Heart left ventricle (tissue), 16 donors: ENCODE data around the gene BMP3. TPM values are rescaled to one million over a fixed set of nuclear protein-coding genes. Genes with fewer than 3 reads are reported as not detected.
"Not testable (repeated sequence)": the region's sequence is repeated elsewhere in the genome, so short reads cannot be mapped to it uniquely, and the experiment has no call there.

ENCODE experiments used
- ATAC-seq, 4 donors: fragments of 200-7000 bp; cut with Tn5 transposase; one replicate each; pipeline ENCODE4 v1.9.1; 2020 to 2022; ENCODE audit warnings: moderate library complexity in 4 of 4, mild to moderate bottlenecking in 3 of 4, moderate number of reproducible peaks in 1 of 4
- DNase-seq, 5 donors: peaks; one replicate each; pipeline ENCODE4 v3.0.0-alpha.2; 2020
- H3K27ac ChIP-seq, 12 donors: fragments of 200-600 bp; sonication (generic) in 4 of 12; one replicate each; pipeline versions ENCODE4 v1.5.0 to v1.8.0; 2016 to 2022; ENCODE audit warnings: mild to moderate bottlenecking in 2 of 12
- H3K27me3 ChIP-seq, 9 donors: fragments of 200-600 bp; sonication (generic) in 2 of 9; one replicate each; pipeline versions ENCODE4 v1.5.1 to v1.8.0; 2016 to 2022; ENCODE audit warnings: mild to moderate bottlenecking in 3 of 9
- H3K36me3 ChIP-seq, 9 donors: fragments of 200-600 bp; sonication (generic) in 2 of 9; one replicate each; pipeline versions ENCODE4 v1.5.0 to v1.8.0; 2018 to 2022; ENCODE audit warnings: mild to moderate bottlenecking in 2 of 9
- H3K4me1 ChIP-seq, 12 donors: fragments of 200-600 bp; sonication (generic) in 4 of 12; one replicate each; pipeline versions ENCODE4 v1.5.0 to v1.8.0; 2016 to 2022; ENCODE audit warnings: mild to moderate bottlenecking in 3 of 12
- H3K4me3 ChIP-seq, 12 donors: fragments of 200-600 bp; sonication (generic) in 4 of 12; one replicate each; pipeline versions ENCODE4 v1.5.0 to v1.8.0; 2017 to 2022; ENCODE audit warnings: mild to moderate bottlenecking in 9 of 12, moderate library complexity in 4 of 12
- H3K9me3 ChIP-seq, 12 donors: fragments of 200-600 bp; sonication (generic) in 4 of 12; one replicate each; pipeline versions ENCODE4 v1.5.0 to v1.8.0; 2016 to 2022; ENCODE audit warnings: mild to moderate bottlenecking in 1 of 12
- CTCF ChIP-seq, 12 donors: fragments of 200-600 bp; sonication (generic) in 4 of 12; IDR thresholded peaks; one replicate each; pipeline versions ENCODE4 v1.5.0 to v1.8.0; 2018 to 2022; ENCODE audit warnings: antibody characterized with exemption in 12 of 12, mild to moderate bottlenecking in 5 of 12
- POLR2A ChIP-seq, 2 donors: fragments of 450-650 bp; IDR thresholded peaks; one replicate each; pipeline ENCODE4 v1.6.1; 2017; ENCODE audit warnings: antibody characterized with exemption in 2 of 2, mild to moderate bottlenecking in 2 of 2, moderate library complexity in 2 of 2
- WGBS, 4 donors: extraction: QIAGEN DNeasy Blood & Tissue Kit in 2 of 4; methylation state at CpG; one replicate each; pipeline versions ENCODE4 v1.1.5 to v1.1.7; 2013 to 2018; 5-methylcytosine and 5-hydroxymethylcytosine counted together
- intact Hi-C, 10 donors: fragments of 100-400 bp; cut with DNase I; formaldehyde crosslinking; loops; one replicate each; pipeline versions ENCODE4 v1.11.1 to v1.14.2; 2022
- polyA plus RNA-seq, 2 donors: library from polyadenylated mRNA; stranded (reverse); fragments of 200-250 nt; gene quantifications; one replicate each; pipeline ENCODE4 v1.2.3, GENCODE V29; 2013
- total RNA-seq, 9 donors: library from RNA; depleted of rRNA in 2 of 9; stranded (reverse); fragments of >200 nt in 2 of 9; fragmentation: NEBNext Ultra II Directional in 3 of 9; extraction: Animal tissue kit (Norgen Biotek cat#: 25700) in 3 of 9; gene quantifications; one replicate each; pipeline versions ENCODE4 v1.1.0 to v1.2.4, GENCODE V29; 2016 to 2023
- donor health status: ischemic (EF 13 %, LVEDD 7.1; RV severe dilation, severe dysfunction).
- donor health status: healthy with polysubstance abuse.
- donor health status: DM: no; HTN: yes; CAD: no.
- donor health status: DM: no; HTN: no; CAD: no.
- donor health status: ischemic (EF 25% LVEDD 6.9; RV normal size, moderate dysfunction).
- donor health status: ischemic (EF 25% LVEDD 5.7; RV mildly dilated, moderate dysfunction).
- donor health status: healthy.
- donor health status: DM: yes; HTN: yes; CAD: no.
- donor health status: ischemic (EF 35%, LVEDD 5.7; RV mildly dilated, moderate dysfunction).
- donor health status: nonischemic (EF 11% LVEDD 7.7; RV severe dilation, severe dysfunction).
- donor health status: DM: yes; HTN: yes; CAD: no.
- donor health status: PGD.
- donor health status: ischemic (EF 29% LVEDD 5.4; RV normal size, mild dysfunction).
- donor health status: nonischemic (EF 23%, LVEDD 6.1; RV moderate dilation, normal function).

Gene BMP3
- total and polyA plus RNA-seq, 11 donors: 0.04 to 3.7 TPM; not detected in 9

GRCh38 chr4:80990851-80991250, 39.7 kb upstream of the BMP3 start:
- DNase-seq: no peak
- no peak overlapping the region for H3K27ac ChIP-seq
- intact Hi-C loops: loop anchor here in 6 of 10 donors (2.0 to 5.0 kb wide), 3 partner anchors 624 to 629 kb away; no protein-coding TSS in a partner anchor
- H3K36me3 ChIP-seq: no peaks in the 10 kb centered on the region
- no peak overlapping the region for H3K4me3 ChIP-seq
- TF ChIP-seq POLR2A (IDR thresholded peaks at IDR 0.05) (no peak), CTCF (IDR thresholded peaks at IDR 0.05) (no peak)
- H3K9me3 ChIP-seq: no peaks in the 10 kb centered on the region
- H3K27me3 ChIP-seq: peaks cover 0 to 4% (median 0%) of the 10 kb centered on the region in 9 donors
- H3K4me1 ChIP-seq: no peaks in the 10 kb centered on the region
- ATAC-seq: no peak
- WGBS, 4 donors: 44 to 63% (median 54%) methylated on average over 2 of the region's 2 CpGs

- ATAC-seq (no peak), DNase-seq (no peak)
- TF ChIP-seq POLR2A (IDR thresholded peaks at IDR 0.05): no peak
- no peak for TF ChIP-seq CTCF (IDR thresholded peaks at IDR 0.05)
- Histone ChIP-seq H3K9me3 (no peaks in the 10 kb centered on the region), H3K27me3 (no peaks in the 10 kb centered on the region), H3K36me3 (no peaks in the 10 kb centered on the region), H3K27ac (no peak overlapping the region), H3K4me1 (no peaks in the 10 kb centered on the region), H3K4me3 (no peak overlapping the region)
- intact Hi-C loops: no loop called here
- 69 to 91% (median 86%) methylated on average over 3 of the region's 3 CpGs for WGBS, 4 donors
Observed at GRCh38 chr4:80999943-81000342, 30.6 kb upstream of the BMP3 start.

GRCh38 chr4:81003597-81004111, 26.9 kb upstream of the BMP3 start:
- no peaks in the 10 kb centered on the region for H3K36me3 ChIP-seq
- WGBS, 4 donors: 10 to 28% (median 21%) methylated on average over 1 to 2 of the region's 2 CpGs
- intact Hi-C loops: no loop called here
- TF ChIP-seq POLR2A (IDR thresholded peaks at IDR 0.05) (no peak), CTCF (IDR thresholded peaks at IDR 0.05) (no peak)
- no peak overlapping the region for H3K4me3 ChIP-seq
- H3K9me3 ChIP-seq: no peaks in the 10 kb centered on the region
- H3K27me3 ChIP-seq: no peaks in the 10 kb centered on the region
- no peak overlapping the region for H3K27ac ChIP-seq
- ATAC-seq (no peak), DNase-seq (no peak)
- no peaks in the 10 kb centered on the region for H3K4me1 ChIP-seq

- intact Hi-C loops: no loop called here
- no peaks in the 10 kb centered on the region for H3K27me3 ChIP-seq
- no peak for ATAC-seq
- H3K27ac ChIP-seq: no peak overlapping the region
- TF ChIP-seq CTCF (IDR thresholded peaks at IDR 0.05): no peak
- TF ChIP-seq POLR2A (IDR thresholded peaks at IDR 0.05): no peak
- no peaks in the 10 kb centered on the region for H3K36me3 ChIP-seq
- no peaks in the 10 kb centered on the region for H3K4me1 ChIP-seq
- no peak overlapping the region for H3K4me3 ChIP-seq
- 78 to 88% (median 85%) methylated on average over 2 of the region's 2 CpGs for WGBS, 4 donors
- DNase-seq: no peak
- H3K9me3 ChIP-seq: no peaks in the 10 kb centered on the region
Observed at GRCh38 chr4:81007417-81007816, 23.1 kb upstream of the BMP3 start.

GRCh38 chr4:81016566-81016965, 13.9 kb upstream of the BMP3 start:
- DNase-seq, intact Hi-C loops, H3K27me3 ChIP-seq, H3K4me3 ChIP-seq, H3K4me1 ChIP-seq, H3K36me3 ChIP-seq, H3K9me3 ChIP-seq, ATAC-seq, H3K27ac ChIP-seq: not testable (repeated sequence)
- WGBS, 4 donors: 56 to 73% (median 68%) methylated on average over 2 of the region's 2 CpGs
